ENCODE data around the gene FBXL14.

FBXL14 gene

GRCh38 chr12:1572731-1573130 is 21.6 kb downstream of the FBXL14 start:
- no peak for TF ChIP-seq CTCF (conservative IDR thresholded peaks at IDR 0.05)
- H3K27ac ChIP-seq = peak overlapping the region; percentile 100

- H3K27ac ChIP-seq = no peak overlapping the region
- no peak for TF ChIP-seq CTCF (conservative IDR thresholded peaks at IDR 0.05)
Observed at GRCh38 chr12:1567852-1568251, 26.5 kb downstream of the FBXL14 start.

- 0 out of 2 replicates have a peak overlapping the region, but pooled peaks have one; percentile 4 for H3K27ac ChIP-seq
- no peak for TF ChIP-seq CTCF (conservative IDR thresholded peaks at IDR 0.05)
Observed at GRCh38 chr12:1566449-1567135, 27.8 kb downstream of the FBXL14 start.

- no peak for TF ChIP-seq CTCF (conservative IDR thresholded peaks at IDR 0.05)
- no peak overlapping the region for H3K27ac ChIP-seq
Observed at GRCh38 chr12:1565172-1565571, 29.2 kb downstream of the FBXL14 start.

- no peak overlapping the region for H3K27ac ChIP-seq
- TF ChIP-seq CTCF (conservative IDR thresholded peaks at IDR 0.05) = no peak
Observed at GRCh38 chr12:1564067-1564466, 30.3 kb downstream of the FBXL14 start.

- no peak for TF ChIP-seq CTCF (conservative IDR thresholded peaks at IDR 0.05)
- H3K27ac ChIP-seq = peak overlapping the region; percentile 27
Observed at GRCh38 chr12:1562813-1563407, 31.5 kb downstream of the FBXL14 start.

GRCh38 chr12:1560704-1561103 is 33.7 kb downstream of the FBXL14 start:
- no peak overlapping the region for H3K27ac ChIP-seq
- no peak for TF ChIP-seq CTCF (conservative IDR thresholded peaks at IDR 0.05)
